Choroid plexus epithelial cell (primary cell): ENCODE data around the gene TWIST1.

Experiments used
- DNase-seq: peaks from one replicate; pipeline ENCODE4 v3.0.0-alpha.2; 2010; ENCODE audit warnings: low read depth
- H3K4me3 ChIP-seq: 2 replicates; pipeline ENCODE4 v1.5.1; 2011; ENCODE audit warnings: low read depth, mild to moderate bottlenecking, control low read depth, low read length, moderate library complexity
- TF ChIP-seq, protein P1 (sequence below): conservative IDR thresholded peaks from 2 replicates; pipeline ENCODE4 v1.5.1; 2011; ENCODE audit warnings: low read depth, mild to moderate bottlenecking, control low read depth, inconsistent platforms, low read length, moderate library complexity

Gene TWIST1

DNA sequence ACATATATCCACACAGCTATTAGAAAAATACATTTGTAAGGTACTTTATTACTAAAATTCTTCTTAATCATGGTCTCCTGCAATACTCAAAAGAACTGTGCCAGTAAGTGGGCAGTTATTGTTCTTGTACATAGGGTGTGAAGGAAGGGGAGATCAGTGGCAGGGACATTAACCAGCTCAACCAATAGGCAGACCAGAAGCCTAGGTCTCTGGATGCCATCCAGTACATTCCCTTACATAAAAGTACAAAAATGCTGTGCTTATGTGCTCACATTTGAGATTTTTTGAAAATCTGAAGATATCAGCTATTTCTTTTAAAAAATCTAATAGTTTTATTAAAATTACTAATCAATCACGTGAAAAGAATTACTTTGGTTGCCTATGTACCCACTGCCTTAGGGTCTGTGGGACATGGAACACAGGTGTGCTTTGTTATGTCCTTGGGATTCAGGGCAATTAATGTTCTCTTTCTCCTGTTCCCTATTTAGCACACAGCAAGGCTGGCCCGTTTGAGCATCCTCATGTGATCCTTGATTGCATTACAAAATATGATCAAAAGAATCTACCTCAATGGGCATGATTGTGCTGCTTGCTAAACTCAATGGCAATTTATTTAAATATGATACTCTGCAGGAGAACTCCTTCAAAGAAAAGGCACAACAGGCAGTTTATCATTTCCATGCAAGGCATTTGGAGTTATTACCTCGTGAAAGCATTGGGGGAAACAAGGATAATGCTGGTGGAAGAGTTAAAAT, 22.7 kb downstream of the TWIST1 start:
- TF ChIP-seq, protein P1, sequence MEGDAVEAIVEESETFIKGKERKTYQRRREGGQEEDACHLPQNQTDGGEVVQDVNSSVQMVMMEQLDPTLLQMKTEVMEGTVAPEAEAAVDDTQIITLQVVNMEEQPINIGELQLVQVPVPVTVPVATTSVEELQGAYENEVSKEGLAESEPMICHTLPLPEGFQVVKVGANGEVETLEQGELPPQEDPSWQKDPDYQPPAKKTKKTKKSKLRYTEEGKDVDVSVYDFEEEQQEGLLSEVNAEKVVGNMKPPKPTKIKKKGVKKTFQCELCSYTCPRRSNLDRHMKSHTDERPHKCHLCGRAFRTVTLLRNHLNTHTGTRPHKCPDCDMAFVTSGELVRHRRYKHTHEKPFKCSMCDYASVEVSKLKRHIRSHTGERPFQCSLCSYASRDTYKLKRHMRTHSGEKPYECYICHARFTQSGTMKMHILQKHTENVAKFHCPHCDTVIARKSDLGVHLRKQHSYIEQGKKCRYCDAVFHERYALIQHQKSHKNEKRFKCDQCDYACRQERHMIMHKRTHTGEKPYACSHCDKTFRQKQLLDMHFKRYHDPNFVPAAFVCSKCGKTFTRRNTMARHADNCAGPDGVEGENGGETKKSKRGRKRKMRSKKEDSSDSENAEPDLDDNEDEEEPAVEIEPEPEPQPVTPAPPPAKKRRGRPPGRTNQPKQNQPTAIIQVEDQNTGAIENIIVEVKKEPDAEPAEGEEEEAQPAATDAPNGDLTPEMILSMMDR, result no peak
- no peak for DNase-seq
- H3K4me3 ChIP-seq, result no peak overlapping the region

DNA sequence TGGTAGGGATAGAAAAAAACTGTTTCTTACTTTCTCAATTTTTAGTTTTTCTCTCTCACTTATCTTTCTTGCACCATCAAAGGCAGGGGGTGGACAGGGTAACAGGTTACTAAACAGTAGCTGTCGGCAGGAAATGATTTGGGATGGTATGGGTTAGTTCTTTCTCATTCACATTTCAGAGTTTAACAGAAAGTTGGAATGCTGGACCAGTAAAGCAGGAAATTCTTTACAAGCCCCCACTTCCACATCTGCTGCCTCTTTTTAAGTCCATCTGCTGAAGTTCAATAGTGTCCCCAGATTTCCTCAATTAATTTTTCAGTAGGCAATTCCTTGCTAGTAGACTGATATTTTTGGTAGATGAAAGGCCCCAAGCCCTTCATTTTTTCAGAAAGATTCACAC, 23.3 kb downstream of the TWIST1 start:
- no peak for DNase-seq
- TF ChIP-seq, protein P1, result no peak
- H3K4me3 ChIP-seq, result no peak overlapping the region

DNA sequence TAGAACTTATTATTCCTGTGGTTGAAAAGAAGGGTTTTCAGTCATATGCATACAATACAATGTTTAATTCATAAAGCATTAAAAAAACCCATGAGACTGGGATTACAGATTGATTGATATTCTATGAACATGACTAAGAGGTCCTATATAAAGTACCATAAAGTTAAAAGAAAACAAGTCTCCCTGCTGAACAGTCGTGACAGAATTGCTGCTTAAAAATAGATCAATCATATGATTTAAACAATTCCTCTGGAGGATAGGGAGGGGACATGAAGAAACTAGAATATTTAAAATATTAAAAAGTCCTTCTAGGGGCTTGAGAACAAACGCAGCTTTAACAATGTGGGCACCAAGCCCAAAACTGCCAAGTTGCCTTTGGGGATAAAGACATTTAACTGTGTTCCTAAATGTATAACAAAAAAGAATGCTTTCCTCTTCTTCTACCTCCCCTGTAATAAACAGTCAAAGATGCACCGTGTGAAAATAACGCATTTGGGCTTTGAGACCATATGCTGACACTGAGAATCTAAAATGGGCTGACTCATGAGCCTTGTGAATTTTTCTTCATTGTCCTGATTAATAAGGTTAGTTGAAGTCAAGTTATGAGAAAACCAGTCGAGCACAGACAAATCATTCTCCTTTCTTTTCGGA, 25.8 kb downstream of the TWIST1 start:
- TF ChIP-seq, protein P1, result no peak
- no peak for DNase-seq
- no peak overlapping the region for H3K4me3 ChIP-seq

DNA sequence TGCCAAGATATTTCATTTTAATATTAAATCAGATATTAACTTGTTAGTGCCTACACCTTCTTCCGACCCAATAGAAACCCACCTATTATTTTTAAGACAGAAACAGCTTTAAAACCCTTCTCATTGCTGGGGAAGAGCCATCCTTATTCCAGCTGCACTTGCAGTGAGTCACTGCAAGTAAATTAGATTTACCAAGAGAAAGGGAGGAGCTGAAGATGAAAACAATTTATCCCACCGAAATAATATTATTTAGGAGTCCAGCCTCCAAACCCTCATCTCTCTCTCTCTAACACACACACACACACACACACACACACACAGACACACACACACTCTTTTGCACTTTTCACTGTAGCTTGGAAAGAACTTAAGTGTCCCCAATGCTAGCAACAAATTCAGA, 26.9 kb downstream of the TWIST1 start:
- TF ChIP-seq, protein P1, result no peak
- no peak overlapping the region for H3K4me3 ChIP-seq
- DNase-seq, result no peak

DNA sequence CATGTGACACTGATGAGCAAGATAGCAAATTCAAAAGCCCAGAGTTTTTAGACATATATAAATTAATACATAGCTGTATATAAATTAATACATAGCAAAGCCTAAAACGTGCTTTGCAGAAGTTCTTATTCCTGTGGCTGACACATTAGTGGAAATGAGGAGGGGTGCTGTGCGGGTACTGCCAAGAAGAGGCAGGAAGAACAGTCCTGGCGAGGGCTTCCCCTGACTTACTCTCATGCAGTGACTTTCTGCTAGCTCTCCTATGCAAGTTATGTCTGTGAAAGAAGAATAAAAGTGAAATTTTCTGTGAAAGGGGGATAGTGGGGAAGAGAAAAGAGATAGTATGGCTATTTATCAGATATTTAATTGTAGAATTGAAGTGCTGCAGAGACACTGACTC, 27.6 kb downstream of the TWIST1 start:
- TF ChIP-seq, protein P1, result no peak
- no peak overlapping the region for H3K4me3 ChIP-seq
- DNase-seq, result no peak

DNA sequence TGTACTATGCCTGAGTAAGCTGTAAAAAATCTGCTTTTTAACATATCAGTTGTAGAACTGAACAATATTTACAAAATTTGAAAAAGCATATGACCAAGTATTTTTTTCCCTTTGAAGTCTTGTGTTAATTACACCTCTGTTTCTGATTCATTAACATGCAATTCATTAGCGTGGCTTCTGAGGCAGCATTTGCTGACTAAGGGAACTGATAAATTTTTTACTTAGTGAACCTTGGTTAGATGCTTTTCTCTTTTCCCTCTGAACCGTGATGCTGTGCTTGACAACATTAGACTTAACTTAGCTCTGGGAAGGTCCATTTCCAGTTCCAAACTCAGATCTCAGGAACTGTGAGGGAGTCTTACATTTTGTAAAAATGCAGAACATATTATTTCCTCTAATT, 28.1 kb downstream of the TWIST1 start:
- TF ChIP-seq, protein P1, result no peak
- no peak overlapping the region for H3K4me3 ChIP-seq
- DNase-seq, result no peak

DNA sequence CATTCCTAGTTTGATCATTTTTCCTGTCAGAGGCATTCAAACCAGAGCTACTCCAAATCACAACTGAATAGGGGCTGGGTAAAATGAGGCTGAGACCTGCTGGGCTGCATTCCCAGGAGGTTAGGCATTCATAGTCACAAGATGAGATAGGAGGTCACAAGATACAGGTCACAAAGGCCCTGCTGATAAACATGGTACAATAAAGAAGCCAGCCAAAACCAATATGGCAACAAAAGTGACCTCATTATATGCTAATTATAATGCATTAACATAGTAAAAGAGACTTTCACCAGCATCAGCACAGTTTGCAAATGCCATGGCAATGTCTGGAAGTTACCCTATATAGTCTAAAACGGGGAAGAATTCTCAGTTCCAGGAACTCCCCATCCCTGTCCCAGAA, 37.3 kb downstream of the TWIST1 start:
- no peak for DNase-seq
- TF ChIP-seq, protein P1, result no peak
- H3K4me3 ChIP-seq, result no peak overlapping the region
